ENCODE results near the gene PRKAR1B.

GRCh38 chr7:532379-533143 lies 194.5 kb downstream of the PRKAR1B start:
- no peak for TF ChIP-seq POLR2AphosphoS5 (IDR thresholded peaks at IDR 0.05)
- TF ChIP-seq, protein P1, sequence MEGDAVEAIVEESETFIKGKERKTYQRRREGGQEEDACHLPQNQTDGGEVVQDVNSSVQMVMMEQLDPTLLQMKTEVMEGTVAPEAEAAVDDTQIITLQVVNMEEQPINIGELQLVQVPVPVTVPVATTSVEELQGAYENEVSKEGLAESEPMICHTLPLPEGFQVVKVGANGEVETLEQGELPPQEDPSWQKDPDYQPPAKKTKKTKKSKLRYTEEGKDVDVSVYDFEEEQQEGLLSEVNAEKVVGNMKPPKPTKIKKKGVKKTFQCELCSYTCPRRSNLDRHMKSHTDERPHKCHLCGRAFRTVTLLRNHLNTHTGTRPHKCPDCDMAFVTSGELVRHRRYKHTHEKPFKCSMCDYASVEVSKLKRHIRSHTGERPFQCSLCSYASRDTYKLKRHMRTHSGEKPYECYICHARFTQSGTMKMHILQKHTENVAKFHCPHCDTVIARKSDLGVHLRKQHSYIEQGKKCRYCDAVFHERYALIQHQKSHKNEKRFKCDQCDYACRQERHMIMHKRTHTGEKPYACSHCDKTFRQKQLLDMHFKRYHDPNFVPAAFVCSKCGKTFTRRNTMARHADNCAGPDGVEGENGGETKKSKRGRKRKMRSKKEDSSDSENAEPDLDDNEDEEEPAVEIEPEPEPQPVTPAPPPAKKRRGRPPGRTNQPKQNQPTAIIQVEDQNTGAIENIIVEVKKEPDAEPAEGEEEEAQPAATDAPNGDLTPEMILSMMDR (IDR thresholded peaks at IDR 0.05) = no peak

Measured in sigmoid colon (tissue), 4 donors.